A549 (cell line): ENCODE data around the gene CCDC194. TPM values are rescaled to one million over a fixed set of nuclear protein-coding genes. Genes with fewer than 3 reads are reported as not detected.
A peak's percentile ranks its signal among the peaks of the same experiment; 100 is the strongest.

Source experiments
- ATAC-seq, 2 experiments: fragments of 200-7000 bp in 1 of 2; fragments of >200 bp in 1 of 2; cut with Nextera tagmentation in 1 of 2; cut with Tn5 transposase in 1 of 2; 3 replicates each; pipeline versions ENCODE4 v1.8.0 to v1.9.1; 2018 to 2020; ENCODE audit warnings: mild to moderate bottlenecking in 1 of 2, moderate library complexity in 1 of 2
- CTCF ChIA-PET: fragments of 300-600 bp; sonication (Branson Sonifier 250); formaldehyde crosslinking; extraction: SDS; loops from one replicate; lab custom pipeline; 2021; ENCODE audit warnings: antibody characterized with exemption, inconsistent platforms; lab: Yijun Ruan, JAX
- POLR2A ChIA-PET: fragments of 350-600 bp; formaldehyde crosslinking; extraction: SDS; loops from one replicate; lab custom pipeline; 2021; ENCODE audit warnings: antibody characterized with exemption, inconsistent platforms; lab: Yijun Ruan, JAX
- DNase-seq, 2 experiments: peaks; one replicate each; pipeline versions ENCODE4 v3.0.0 to v3.0.0-alpha.2; 2011 to 2016; ENCODE audit warnings: low read depth in 1 of 2, low spot score in 1 of 2
- FAIRE-seq: peaks from 2 replicates; lab custom pipeline; 2011; peaks lifted over from hg19 to GRCh38; lab: Jason Lieb, UNC
- H3K27ac ChIP-seq, 2 experiments: fragments of >200 bp; sonication (Bioruptor Twin); formaldehyde crosslinking; 3 replicates each; pipeline ENCODE4 v1.5.1; 2016 to 2017
- H3K4me1 ChIP-seq: fragments of >200 bp; sonication (Bioruptor Twin); formaldehyde crosslinking; 3 replicates; pipeline ENCODE4 v1.6.1; 2016
- H3K4me2 ChIP-seq: fragments of >200 bp; sonication (Bioruptor Twin); formaldehyde crosslinking; 3 replicates; pipeline ENCODE4 v1.6.1; 2016
- H3K4me3 ChIP-seq: fragments of >200 bp; sonication (Bioruptor Twin); formaldehyde crosslinking; 3 replicates; pipeline ENCODE4 v1.5.1; 2016
- H3K9me3 ChIP-seq: fragments of >200 bp; sonication (Bioruptor Twin); formaldehyde crosslinking; 3 replicates; pipeline ENCODE4 v1.6.1; 2016
- EHF ChIP-seq: fragments of 250-450 bp; sonication (Bioruptor Pico); IDR thresholded peaks from 2 replicates; pipeline ENCODE4 v1.5.0; 2020; ENCODE audit warnings: mild to moderate bottlenecking
- EP300 ChIP-seq, 2 experiments: fragments of >200 bp; sonication (Bioruptor Twin); formaldehyde crosslinking; IDR thresholded peaks; 2 replicates in 1 of 2; 3 replicates in 1 of 2; pipeline ENCODE4 v1.6.1; 2016 to 2017
- ESRRA ChIP-seq: fragments of 150-350 bp; IDR thresholded peaks from 2 replicates; pipeline ENCODE4 v1.6.1; 2014; ENCODE audit warnings: mild to moderate bottlenecking, low read length, borderline replicate concordance
- FOXS1 ChIP-seq: fragments of 250-450 bp; sonication (Bioruptor Pico); IDR thresholded peaks from 2 replicates; pipeline ENCODE4 v1.5.0; 2020; ENCODE audit warnings: mild to moderate bottlenecking, moderate library complexity
- HDAC2 ChIP-seq: fragments of 200-600 bp; sonication (generic); IDR thresholded peaks from 2 replicates; pipeline ENCODE4 v1.6.1; 2016
- HEYL ChIP-seq: fragments of 250-450 bp; sonication (Bioruptor Pico); IDR thresholded peaks from 2 replicates; pipeline ENCODE4 v1.8.0; 2021; ENCODE audit warnings: mild to moderate bottlenecking, moderate library complexity
- KDM5A ChIP-seq: fragments of 200-600 bp; sonication (generic); IDR thresholded peaks from 2 replicates; pipeline ENCODE4 v1.6.1; 2016; ENCODE audit warnings: antibody characterized with exemption, mild to moderate bottlenecking
- MAX ChIP-seq: IDR thresholded peaks from 2 replicates; pipeline ENCODE4 v1.6.1; 2012
- MYC ChIP-seq: IDR thresholded peaks from 2 replicates; pipeline ENCODE4 v1.6.1; 2012; ENCODE audit warnings: mild to moderate bottlenecking, inconsistent platforms, low read length, improper control_type of control experiment, borderline replicate concordance
- NFE2L2 ChIP-seq: fragments of 150-350 bp; conservative IDR thresholded peaks from 2 replicates; pipeline ENCODE4 v1.6.1; 2014; ENCODE audit warnings: low read length
- POLR2A ChIP-seq: IDR thresholded peaks from 2 replicates; pipeline ENCODE4 v1.6.1; 2012; ENCODE audit warnings: mild to moderate bottlenecking, low read length
- RAD21 ChIP-seq, 2 experiments: fragments of >200 bp in 1 of 2; sonication (Bioruptor Twin) in 1 of 2; formaldehyde crosslinking in 1 of 2; IDR thresholded peaks in 1 of 2; conservative IDR thresholded peaks in 1 of 2; 2 replicates in 1 of 2; 3 replicates in 1 of 2; pipeline ENCODE4 v1.6.1; 2012 to 2018; ENCODE audit warnings: inconsistent platforms in 1 of 2
- SREBF2 ChIP-seq: fragments of 450-650 bp; IDR thresholded peaks from 2 replicates; pipeline ENCODE4 v1.6.1; 2014; ENCODE audit warnings: mild to moderate bottlenecking, moderate library complexity
- ZFP36 ChIP-seq: fragments of 450-650 bp; IDR thresholded peaks from 2 replicates; pipeline ENCODE4 v1.6.1; 2014; ENCODE audit warnings: borderline replicate concordance; ENCODE audit not compliant: partially characterized antibody
- ZNF302 ChIP-seq: fragments of 250-450 bp; sonication (Bioruptor Pico); IDR thresholded peaks from 2 replicates; pipeline ENCODE4 v1.9.0; 2021; ENCODE audit warnings: inconsistent platforms, mild to moderate bottlenecking, moderate library complexity
- ZSCAN20 ChIP-seq: fragments of 250-450 bp; sonication (Bioruptor Pico); IDR thresholded peaks from 2 replicates; pipeline ENCODE4 v1.8.0; 2022; ENCODE audit warnings: mild to moderate bottlenecking, moderate library complexity
- WGBS: methylation state at CpG from one replicate; pipeline ENCODE4 v1.1.6; 2017; ENCODE audit errors: missing lambda C conversion rate; 5-methylcytosine and 5-hydroxymethylcytosine counted together
- polyA minus RNA-seq: library from RNA; depleted of rRNA, polyadenylated mRNA; stranded (reverse); fragments of >200 nt; gene quantifications from 2 replicates; pipeline ENCODE4 v1.2.3, GENCODE V29; 2011; rRNA and poly(A)+ RNA removed
- polyA plus RNA-seq, 4 experiments: library from polyadenylated mRNA; depleted of rRNA in 3 of 4; stranded (reverse); fragments of >200 nt; fragmentation: RNase III in 1 of 4; extraction: RNeasy Plus Mini Kit Qiagen cat#74134 plus additional on column Dnase treatment in 1 of 4; gene quantifications; 2 replicates in 3 of 4; 3 replicates in 1 of 4; pipeline ENCODE4 v1.2.3, GENCODE V29; 2011 to 2017
- TF ChIP-seq, protein P1 (sequence below): fragments of >200 bp; sonication (Bioruptor Twin); formaldehyde crosslinking; IDR thresholded peaks from 3 replicates; pipeline ENCODE4 v1.5.1; 2016
- TF ChIP-seq, protein P2 (sequence below): fragments of 250-450 bp; sonication (Bioruptor Pico); IDR thresholded peaks from 2 replicates; pipeline ENCODE4 v1.5.0; 2021; ENCODE audit warnings: mild to moderate bottlenecking, moderate library complexity, borderline replicate concordance

CCDC194 gene
- polyA plus RNA-seq (2011; rRNA removed) (not detected in 2 replicates), polyA plus RNA-seq (2017; fragmentation: RNase III; extraction: RNeasy Plus Mini Kit Qiagen cat#74134 plus additional on column Dnase treatment) (not detected in 3 replicates), polyA minus RNA-seq (not detected in 2 replicates)
- not detected in 2 replicates for polyA plus RNA-seq (2012; cell fraction: cytosol; rRNA removed)
- not detected in 2 replicates for polyA plus RNA-seq (2012; cell fraction: nucleus; rRNA removed)

GRCh38 chr19:17393914-17394313, at the start of gene CCDC194:
Gene CCDC194, minus strand, starts transcription at chr19:17394196. Its CDS starts 38 bp downstream, at chr19:17394158.
- ATAC-seq (no peak), FAIRE-seq (no peak)
- CTCF ChIA-PET, result interaction anchor here (0.8 to 2.3 kb wide), 8 partner anchors 8 to 72 kb away, joined by 3 to 7 read pairs (median 5); partner anchors contain the start of genes MVB12A and TMEM221

GRCh38 chr19:17441241-17442021, 47.4 kb upstream of the CCDC194 start:
- peak; percentile 39 to 79; a peak in 3 of 6 replicates for ATAC-seq
- Histone ChIP-seq H3K27ac (no peak overlapping the region), H3K9me3 (no peaks in the 10 kb centered on the region), H3K4me3 (no peak overlapping the region), H3K4me1 (no peaks in the 10 kb centered on the region), H3K4me2 (no peak overlapping the region)
- no peak for FAIRE-seq
- 64% methylated on average over 8 of the region's 8 CpGs for WGBS
- ChIA-PET CTCF (interaction anchor here (0.6 to 1.6 kb wide), 10 partner anchors 10 to 414 kb away, joined by 3 to 6 read pairs (median 3); no protein-coding TSS in a partner anchor), POLR2A (interaction anchor here (0.7 kb wide), 1 partner anchor 85 kb away, joined by 6 read pairs; no protein-coding TSS in a partner anchor)
- TF ChIP-seq, protein P1, sequence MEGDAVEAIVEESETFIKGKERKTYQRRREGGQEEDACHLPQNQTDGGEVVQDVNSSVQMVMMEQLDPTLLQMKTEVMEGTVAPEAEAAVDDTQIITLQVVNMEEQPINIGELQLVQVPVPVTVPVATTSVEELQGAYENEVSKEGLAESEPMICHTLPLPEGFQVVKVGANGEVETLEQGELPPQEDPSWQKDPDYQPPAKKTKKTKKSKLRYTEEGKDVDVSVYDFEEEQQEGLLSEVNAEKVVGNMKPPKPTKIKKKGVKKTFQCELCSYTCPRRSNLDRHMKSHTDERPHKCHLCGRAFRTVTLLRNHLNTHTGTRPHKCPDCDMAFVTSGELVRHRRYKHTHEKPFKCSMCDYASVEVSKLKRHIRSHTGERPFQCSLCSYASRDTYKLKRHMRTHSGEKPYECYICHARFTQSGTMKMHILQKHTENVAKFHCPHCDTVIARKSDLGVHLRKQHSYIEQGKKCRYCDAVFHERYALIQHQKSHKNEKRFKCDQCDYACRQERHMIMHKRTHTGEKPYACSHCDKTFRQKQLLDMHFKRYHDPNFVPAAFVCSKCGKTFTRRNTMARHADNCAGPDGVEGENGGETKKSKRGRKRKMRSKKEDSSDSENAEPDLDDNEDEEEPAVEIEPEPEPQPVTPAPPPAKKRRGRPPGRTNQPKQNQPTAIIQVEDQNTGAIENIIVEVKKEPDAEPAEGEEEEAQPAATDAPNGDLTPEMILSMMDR, result peak; percentile 35
- no peak for TF ChIP-seq ESRRA
- no peak for TF ChIP-seq FOXS1
- no peak for TF ChIP-seq SREBF2
- TF ChIP-seq EP300 (IDR thresholded peaks at IDR 0.05), result no peak
- TF ChIP-seq RAD21 (conservative IDR thresholded peaks at IDR 0.05 in 1 of 2, IDR thresholded peaks at IDR 0.05 in 1 of 2), result peak; percentile 40 to 57; a peak in 4 of 5 replicates
- DNase-seq, result peak in 1 of 2 experiments; percentile 38

More at GRCh38 chr19:17393914-17394313, at the start of gene CCDC194:
- no peak for DNase-seq
- peaks cover 4% of the 10 kb centered on the region; the same call in 1 of the 3 replicates for H3K4me1 ChIP-seq
- POLR2A ChIA-PET, result no interaction called here
- H3K4me2 ChIP-seq, result no peak within 1 kb of the TSS
- 25% methylated on average over 2 of the region's 41 CpGs for WGBS
- TF ChIP-seq POLR2A, result no peak
- TF ChIP-seq HEYL (CRISPR knock-in tag), result no peak
- no peak for TF ChIP-seq MAX
- no peak for TF ChIP-seq NFE2L2
- TF ChIP-seq ZFP36, result no peak
- no peak for TF ChIP-seq EHF (CRISPR knock-in tag)
- H3K27ac ChIP-seq, result peak within 1 kb of the TSS in 1 of 2 experiments; percentile 66; a peak in 1 of 6 replicates
- peaks cover 10% of the 10 kb centered on the region; the same call in 2 of the 3 replicates for H3K9me3 ChIP-seq
- H3K4me3 ChIP-seq, result no peak within 1 kb of the TSS

DNA sequence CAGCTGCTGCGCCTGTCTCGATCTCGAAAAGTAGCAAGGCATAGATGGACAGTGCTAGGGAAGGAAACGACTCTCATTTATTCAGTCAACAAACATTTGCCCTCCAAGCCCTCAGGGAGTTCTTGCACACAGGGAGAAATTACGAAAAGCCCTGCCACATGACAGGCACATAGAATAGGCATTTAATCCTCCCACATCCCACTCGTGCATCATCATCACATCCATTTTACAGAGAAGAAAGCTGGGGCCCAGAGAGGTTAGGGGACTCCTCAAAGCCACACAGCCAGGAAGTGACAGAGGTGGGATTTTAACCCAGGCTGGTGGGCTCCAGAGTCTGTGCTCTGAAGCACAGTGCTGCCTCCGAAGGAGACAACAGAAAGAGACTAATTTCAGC, 42.9 kb upstream of the CCDC194 start:
- Histone ChIP-seq H3K4me3 (no peak overlapping the region), H3K27ac (no peak overlapping the region), H3K4me2 (no peak overlapping the region), H3K4me1 (no peaks in the 10 kb centered on the region), H3K9me3 (no peaks in the 10 kb centered on the region)
- FAIRE-seq (no peak), ATAC-seq (no peak), DNase-seq (no peak)
- 56% methylated on average over 6 of the region's 7 CpGs for WGBS
- TF ChIP-seq EHF (CRISPR knock-in tag), result no peak
- TF ChIP-seq ESRRA, result no peak
- no peak for TF ChIP-seq HDAC2
- no peak for TF ChIP-seq MYC
- TF ChIP-seq RAD21 (conservative IDR thresholded peaks at IDR 0.05 in 1 of 2, IDR thresholded peaks at IDR 0.05 in 1 of 2), result no peak
- TF ChIP-seq KDM5A, result no peak
- TF ChIP-seq, protein P1, result no peak
- TF ChIP-seq, protein P2, sequence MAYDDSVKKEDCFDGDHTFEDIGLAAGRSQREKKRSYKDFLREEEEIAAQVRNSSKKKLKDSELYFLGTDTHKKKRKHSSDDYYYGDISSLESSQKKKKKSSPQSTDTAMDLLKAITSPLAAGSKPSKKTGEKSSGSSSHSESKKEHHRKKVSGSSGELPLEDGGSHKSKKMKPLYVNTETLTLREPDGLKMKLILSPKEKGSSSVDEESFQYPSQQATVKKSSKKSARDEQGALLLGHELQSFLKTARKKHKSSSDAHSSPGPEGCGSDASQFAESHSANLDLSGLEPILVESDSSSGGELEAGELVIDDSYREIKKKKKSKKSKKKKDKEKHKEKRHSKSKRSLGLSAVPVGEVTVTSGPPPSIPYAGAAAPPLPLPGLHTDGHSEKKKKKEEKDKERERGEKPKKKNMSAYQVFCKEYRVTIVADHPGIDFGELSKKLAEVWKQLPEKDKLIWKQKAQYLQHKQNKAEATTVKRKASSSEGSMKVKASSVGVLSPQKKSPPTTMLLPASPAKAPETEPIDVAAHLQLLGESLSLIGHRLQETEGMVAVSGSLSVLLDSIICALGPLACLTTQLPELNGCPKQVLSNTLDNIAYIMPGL (CRISPR knock-in tag), result no peak
- TF ChIP-seq POLR2A, result no peak
- no peak for TF ChIP-seq ZSCAN20
- TF ChIP-seq HEYL (CRISPR knock-in tag), result no peak
- TF ChIP-seq ZNF302 (CRISPR knock-in tag), result no peak
- POLR2A ChIA-PET, result no interaction called here
- CTCF ChIA-PET, result interaction anchor here (1.2 to 1.5 kb wide), 2 partner anchors 12 to 42 kb away, joined by 4 to 6 read pairs; partner anchors contain the start of gene TMEM221
